HG03520 (cell line): Measurements from ENCODE around the gene CYLC1.

Experiments
- ATAC-seq: cut with Tn5 transposase; IDR thresholded peaks from one replicate; pipeline ENCODE4 v1.9.1; 2021; ENCODE audit warnings: mild to moderate bottlenecking, moderate library complexity; ENCODE audit not compliant: unreplicated experiment

Gene CYLC1

GRCh38 chrX:83860846-83861245 lies at the start of gene CYLC1:
Gene CYLC1 (plus strand): TSS chrX:83861146. CDS start chrX:83861183, 37 bp downstream.
- no peak for ATAC-seq

- ATAC-seq: no peak
Observed at GRCh38 chrX:83819304-83819703, 41.6 kb upstream of the CYLC1 start.

GRCh38 chrX:83829874-83830273 lies 31.1 kb upstream of the CYLC1 start:
- ATAC-seq: peak; percentile 65

- peak; percentile 100 for ATAC-seq
Observed at GRCh38 chrX:83845397-83845796, 15.5 kb upstream of the CYLC1 start.

- ATAC-seq: no peak
Observed at GRCh38 chrX:83847339-83847738, 13.6 kb upstream of the CYLC1 start.

- no peak for ATAC-seq
Observed at GRCh38 chrX:83888585-83888984, 27.6 kb downstream of the CYLC1 start.

- ATAC-seq: no peak
Observed at GRCh38 chrX:83892433-83892832, 31.5 kb downstream of the CYLC1 start.

GRCh38 chrX:83906921-83907320 lies 46.0 kb downstream of the CYLC1 start:
- ATAC-seq: no peak

- no peak for ATAC-seq
Observed at GRCh38 chrX:83916525-83916924, 55.6 kb downstream of the CYLC1 start.

- ATAC-seq: no peak
Observed at GRCh38 chrX:83934220-83934619, 73.3 kb downstream of the CYLC1 start.
